Endothelial cell of umbilical vein (primary cell): ENCODE results near the gene COX7B2. TPM values are rescaled to one million over a fixed set of nuclear protein-coding genes. Genes with fewer than 3 reads are reported as not detected.

ENCODE experiments used
- BruUV-seq: library from RNA; stranded (reverse); fragments of 400-500 nt; replicated peaks from 2 replicates; lab custom pipeline; 2021; lab: Mats Ljungman, UMichigan
- CTCF ChIA-PET: fragments of 300-600, 350-600 bp; sonication (Branson Sonifier 250); formaldehyde crosslinking; loops from one replicate; lab custom pipeline; 2021; ENCODE audit warnings: antibody characterized with exemption, inconsistent platforms; lab: Charles Lee
- POLR2A ChIA-PET: fragments of 300-600, 350-600 bp; sonication (Branson Sonifier 250); formaldehyde crosslinking; loops from one replicate; lab custom pipeline; 2021; ENCODE audit warnings: antibody characterized with exemption, inconsistent platforms; lab: Charles Lee
- DNase-seq: peaks from one replicate; pipeline ENCODE4 v3.0.0-alpha.2; 2011; ENCODE audit warnings: low read depth, low spot score
- FAIRE-seq: peaks from 2 replicates; lab custom pipeline; 2011; peaks lifted over from hg19 to GRCh38; lab: Jason Lieb, UNC
- H2AFZ ChIP-seq: 2 replicates; pipeline ENCODE4 v1.6.0; 2012; ENCODE audit warnings: low read depth, low read length, control low read depth, inconsistent platforms
- H3K27ac ChIP-seq: 2 replicates; pipeline ENCODE4 v1.5.1; 2011; ENCODE audit warnings: low read depth, mild to moderate bottlenecking, control low read depth, low read length, moderate library complexity; ENCODE audit not compliant: insufficient read depth
- H3K27me3 ChIP-seq, 2 experiments: 2 replicates each; pipeline versions ENCODE4 v1.6.0 to v1.6.1; 2011; ENCODE audit warnings: low read length in 2 of 2, mixed read lengths in 1 of 2; ENCODE audit not compliant: control insufficient read depth in 2 of 2, insufficient read depth in 2 of 2
- H3K36me3 ChIP-seq, 2 experiments: 2 replicates in 1 of 2; 3 replicates in 1 of 2; pipeline ENCODE4 v1.5.1; 2011; ENCODE audit warnings: low read length in 2 of 2, mild to moderate bottlenecking in 1 of 2, moderate library complexity in 1 of 2; ENCODE audit not compliant: control insufficient read depth in 2 of 2, insufficient read depth in 2 of 2; ENCODE audit errors: extremely low read depth in 1 of 2
- H3K4me1 ChIP-seq: 3 replicates; pipeline ENCODE4 v1.5.1; 2011; ENCODE audit warnings: mild to moderate bottlenecking, low read length; ENCODE audit not compliant: control insufficient read depth, insufficient read depth; ENCODE audit errors: extremely low read depth
- H3K4me2 ChIP-seq: 2 replicates; pipeline ENCODE4 v1.6.1; 2011; ENCODE audit warnings: low read length, control low read depth, mixed read lengths; ENCODE audit not compliant: insufficient read depth
- H3K4me3 ChIP-seq, 3 experiments: fragments of 200-600 bp in 1 of 3; sonication (generic), shearing (Covaris generic) in 1 of 3; replicated peaks in 1 of 3; 2 replicates each; pipeline ENCODE4 v1.5.1; 2011 to 2016; ENCODE audit warnings: control low read depth in 3 of 3, low read length in 3 of 3, mild to moderate bottlenecking in 2 of 3, inconsistent platforms in 1 of 3, low read depth in 1 of 3, moderate library complexity in 1 of 3; ENCODE audit not compliant: insufficient read depth in 1 of 3
- H3K79me2 ChIP-seq: 2 replicates; pipeline ENCODE4 v1.6.0; 2012; ENCODE audit warnings: low read length, inconsistent platforms; ENCODE audit not compliant: control insufficient read depth, insufficient read depth
- H3K9ac ChIP-seq: replicated peaks from 2 replicates; pipeline ENCODE3; 2011; ENCODE audit warnings: low read length, control low read depth; ENCODE audit not compliant: insufficient read depth; ENCODE audit errors: extremely low read depth
- H3K9me1 ChIP-seq: replicated peaks from 3 replicates; pipeline ENCODE4 v1.6.0; 2011; ENCODE audit warnings: mild to moderate bottlenecking, low read length; ENCODE audit not compliant: control insufficient read depth, insufficient read depth; ENCODE audit errors: extremely low read depth
- H3K9me3 ChIP-seq: replicated peaks from 2 replicates; pipeline ENCODE4 v1.5.1; 2012; ENCODE audit warnings: low read length, inconsistent platforms; ENCODE audit not compliant: control insufficient read depth, insufficient read depth
- H4K20me1 ChIP-seq: replicated peaks from 2 replicates; pipeline ENCODE3; 2011; ENCODE audit warnings: mild to moderate bottlenecking, low read length; ENCODE audit not compliant: control insufficient read depth, insufficient read depth; ENCODE audit errors: extremely low read depth
- CTCF ChIP-seq, 2 donors: IDR thresholded peaks; 1 replicate in 1 of 2; 2 replicates in 1 of 2; pipeline ENCODE4 v1.5.1; 2011; ENCODE audit warnings: low read length in 2 of 2, mild to moderate bottlenecking in 2 of 2, moderate library complexity in 2 of 2, control low read depth in 1 of 2, inconsistent platforms in 1 of 2, low read depth in 1 of 2; ENCODE audit not compliant: insufficient read depth in 1 of 2; ENCODE audit errors: extremely low read depth in 1 of 2
- EZH2 ChIP-seq: IDR thresholded peaks from 2 replicates; pipeline ENCODE4 v1.6.1; 2012; ENCODE audit warnings: borderline replicate concordance, low read depth, mild to moderate bottlenecking, moderate library complexity, low read length, inconsistent platforms; ENCODE audit not compliant: severe bottlenecking
- FOS ChIP-seq: IDR thresholded peaks from 2 replicates; pipeline ENCODE4 v1.6.1; 2011; ENCODE audit warnings: mild to moderate bottlenecking, low read length, moderate library complexity, borderline replicate concordance; ENCODE audit not compliant: insufficient read depth
- GATA2 ChIP-seq: IDR thresholded peaks from 2 replicates; pipeline ENCODE4 v1.7.0; 2011; ENCODE audit warnings: low read depth, mild to moderate bottlenecking, moderate library complexity, mixed read lengths, low read length; ENCODE audit not compliant: insufficient read length, insufficient read depth
- JUN ChIP-seq: IDR thresholded peaks from 2 replicates; pipeline ENCODE4 v1.6.1; 2011; ENCODE audit warnings: borderline replicate concordance, low read depth; ENCODE audit not compliant: insufficient read length, insufficient read depth
- MYC ChIP-seq: IDR thresholded peaks from one replicate; pipeline ENCODE4 v1.6.1; 2011; ENCODE audit warnings: mild to moderate bottlenecking, low read depth, low read length
- POLR2A ChIP-seq: IDR thresholded peaks from 2 replicates; pipeline ENCODE4 v1.6.1; 2012; ENCODE audit warnings: low read depth, mild to moderate bottlenecking, control low read depth, low read length
- POLR2AphosphoS5 ChIP-seq: IDR thresholded peaks from 2 replicates; pipeline ENCODE4 v1.6.1; 2012; ENCODE audit warnings: low read depth, mild to moderate bottlenecking, control low read depth, low read length, moderate library complexity; ENCODE audit not compliant: insufficient read depth
- dilution Hi-C: fragments of 300-500 bp; cut with MboI; formaldehyde crosslinking; loops from one replicate; pipeline ENCODE4 v1.15.0; 2019; ENCODE audit warnings: low sequenced_read_pairs; ENCODE audit not compliant: extremely low pct_ligation_motif_present
- intact Hi-C: fragments of 100-400 bp; cut with micrococcal nuclease; formaldehyde crosslinking; loops from one replicate; pipeline ENCODE4 v1.10.0; 2022
- polyA plus RNA-seq, 4 experiments: library from polyadenylated mRNA; depleted of rRNA in 3 of 4; stranded (reverse) in 3 of 4; unstranded in 1 of 4; fragments of >200 nt; gene quantifications; 2 replicates each; pipeline versions ENCODE4 v1.2.1 to v1.2.3, GENCODE V29; 2011 to 2012; ENCODE audit warnings: missing spikeins in 1 of 4
- total RNA-seq: library from RNA; stranded (reverse); gene quantifications from 2 replicates; pipeline ENCODE4 v1.2.3, GENCODE V29; 2021
- TF ChIP-seq, protein P1 (sequence below): IDR thresholded peaks from 2 replicates; pipeline ENCODE4 v1.6.1; 2011; ENCODE audit not compliant: insufficient read depth, insufficient read length

The COX7B2 gene
- total and polyA plus RNA-seq, 2 donors (not counting 3 experiments of a cell fraction or from before 2014, with no cell fraction given): not detected

DNA sequence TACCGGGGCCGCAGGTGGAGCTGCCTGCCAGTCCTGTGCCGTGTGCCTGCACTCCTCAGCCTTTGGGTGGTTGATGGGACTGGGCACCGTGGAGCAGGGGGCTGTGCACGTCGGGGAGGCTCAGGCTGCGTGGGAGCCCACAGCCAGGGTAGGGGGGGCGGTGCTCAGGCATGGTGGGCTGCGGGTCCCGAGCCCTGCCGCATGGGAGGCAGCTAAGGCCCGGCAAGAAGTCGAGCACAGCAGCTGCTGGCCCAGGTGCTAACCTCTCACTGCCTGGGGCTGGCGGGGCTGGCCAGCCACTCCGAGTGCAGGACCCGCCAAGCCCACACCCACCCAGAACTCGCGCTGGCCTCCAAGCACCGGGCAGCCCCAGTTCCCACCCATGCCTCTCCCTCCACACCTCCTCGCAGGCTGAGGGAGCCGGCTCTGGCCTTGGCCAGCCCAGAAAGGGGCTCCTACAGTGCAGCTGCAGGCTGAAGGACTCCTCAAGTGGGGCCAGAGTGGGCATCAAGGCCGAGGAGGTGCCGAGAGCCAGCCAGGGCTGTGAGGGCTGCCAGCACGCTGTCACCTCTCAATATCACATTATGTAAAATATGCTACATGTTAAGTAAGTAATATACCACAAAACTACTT, 104.1 kb downstream of the COX7B2 start:
- Histone ChIP-seq H3K4me1 (no peaks in the 10 kb centered on the region), H3K9me1 (no peaks in the 10 kb centered on the region), H3K36me3 (no peaks in the 10 kb centered on the region), H3K9me3 (peaks cover 2% of the 10 kb centered on the region), H3K79me2 (no peaks in the 10 kb centered on the region), H2AFZ (no peak overlapping the region), H3K27ac (no peak overlapping the region), H3K4me3 (no peak overlapping the region), H4K20me1 (no peaks in the 10 kb centered on the region), H3K9ac (no peak overlapping the region), H3K4me2 (no peak overlapping the region), H3K27me3 (no peaks in the 10 kb centered on the region)
- DNase-seq (no peak), FAIRE-seq (no peak)
- BruUV-seq: no TSS peak
- ChIA-PET POLR2A (no interaction called here), CTCF (no interaction called here)
- intact Hi-C loops (no loop called here), dilution Hi-C loops (no loop called here)
- TF ChIP-seq JUN (no peak), CTCF (IDR thresholded peaks at IDR 0.05; ENCODE audit: extremely low read depth in 1 of 2, insufficient read depth in 1 of 2, low read depth in 1 of 2, low read length in 2 of 2) (no peak), FOS (no peak), MYC (no peak), GATA2 (no peak), POLR2AphosphoS5 (no peak), POLR2A (no peak), EZH2 (no peak)
- TF ChIP-seq, protein P1, sequence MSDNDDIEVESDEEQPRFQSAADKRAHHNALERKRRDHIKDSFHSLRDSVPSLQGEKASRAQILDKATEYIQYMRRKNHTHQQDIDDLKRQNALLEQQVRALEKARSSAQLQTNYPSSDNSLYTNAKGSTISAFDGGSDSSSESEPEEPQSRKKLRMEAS: no peak
